HG02678 (cell line): ENCODE data around the gene RNF208.
"Not testable (repeated sequence)": the region's sequence is repeated elsewhere in the genome, so short reads cannot be mapped to it uniquely, and the experiment has no call there.

Source experiments
- ATAC-seq: cut with Tn5 transposase; IDR thresholded peaks from one replicate; pipeline ENCODE4 v1.9.1; 2021; ENCODE audit warnings: mild to moderate bottlenecking, moderate library complexity; ENCODE audit not compliant: unreplicated experiment

RNF208 gene

GRCh38 chr9:137253717-137254623 lies 31.9 kb upstream of the RNF208 start:
- ATAC-seq = no peak

- no peak for ATAC-seq
Measured at GRCh38 chr9:137252555-137253506, 30.8 kb upstream of the RNF208 start.

- ATAC-seq = no peak
Measured at GRCh38 chr9:137251490-137252268, 29.6 kb upstream of the RNF208 start.

- no peak for ATAC-seq
Measured at GRCh38 chr9:137251194-137251461, 29.1 kb upstream of the RNF208 start, which contains the start of gene STPG3. Gene STPG3 (plus strand): TSS chr9:137251286. CDS start chr9:137251287, 1 bp downstream.

- ATAC-seq = no peak
Measured at GRCh38 chr9:137250329-137251193, 28.5 kb upstream of the RNF208 start.

GRCh38 chr9:137247916-137248175 lies 25.8 kb upstream of the RNF208 start:
- ATAC-seq = no peak

- ATAC-seq = no peak
Measured at GRCh38 chr9:137247135-137247915, 25.3 kb upstream of the RNF208 start.

- no peak for ATAC-seq
Measured at GRCh38 chr9:137245450-137246421, 23.7 kb upstream of the RNF208 start.

GRCh38 chr9:137244486-137245449 lies 22.7 kb upstream of the RNF208 start:
- no peak for ATAC-seq

GRCh38 chr9:137243626-137244485 lies 21.8 kb upstream of the RNF208 start:
- ATAC-seq = no peak

GRCh38 chr9:137243266-137243625 lies 21.2 kb upstream of the RNF208 start:
- ATAC-seq = not testable (repeated sequence)

GRCh38 chr9:137242269-137243203 lies 20.5 kb upstream of the RNF208 start:
- ATAC-seq = no peak

GRCh38 chr9:137241490-137242268 lies 19.6 kb upstream of the RNF208 start:
- peak; percentile 0 for ATAC-seq

GRCh38 chr9:137240841-137241489 lies 18.9 kb upstream of the RNF208 start, which contains the start of gene TUBB4B:
Gene TUBB4B (plus strand): TSS chr9:137241287. CDS start chr9:137241361, 74 bp downstream.
- peak; percentile 79 for ATAC-seq
